Muscle of back (tissue), 11 donors: Measurements from ENCODE around the gene ITGB8. TPM values are rescaled to one million over a fixed set of nuclear protein-coding genes. Genes with fewer than 3 reads are reported as not detected.
"Not testable (repeated sequence)": the region's sequence is repeated elsewhere in the genome, so short reads cannot be mapped to it uniquely, and the experiment has no call there.

Source experiments
- DNase-seq, 3 donors: peaks; one replicate each; pipeline versions ENCODE4 v3.0.0 to v3.0.0-alpha.2; 2013
- polyA plus RNA-seq, 10 donors: library from polyadenylated mRNA; unstranded; fragments of 120-200 nt; gene quantifications; one replicate each; pipeline ENCODE4 v1.2.1, GENCODE V29; 2013; ENCODE audit not compliant: insufficient read length in 10 of 10

Gene ITGB8
- polyA plus RNA-seq, 10 donors: 4.5 to 8.5 (median 5.4) TPM

DNA sequence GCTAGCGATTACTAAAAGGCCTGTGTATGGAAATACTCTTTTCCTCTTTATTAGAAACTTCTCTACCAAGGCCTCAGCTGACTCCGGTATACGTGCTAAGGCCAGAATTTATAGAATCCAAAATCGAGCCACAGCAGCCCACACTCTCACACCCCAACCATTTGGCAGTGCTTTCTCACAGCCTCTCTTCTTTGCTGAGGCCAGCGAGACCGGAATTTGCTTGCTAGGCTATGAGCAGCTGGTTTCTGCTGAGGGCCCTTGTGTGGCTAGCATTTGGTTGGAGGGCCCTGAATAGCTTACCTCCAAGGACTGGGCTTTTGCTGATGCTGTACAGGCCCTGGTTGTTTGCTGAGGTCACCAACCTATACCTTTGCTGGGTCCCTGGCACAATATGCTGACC, 46.1 kb downstream of the ITGB8 start:
- no peak for DNase-seq

DNA sequence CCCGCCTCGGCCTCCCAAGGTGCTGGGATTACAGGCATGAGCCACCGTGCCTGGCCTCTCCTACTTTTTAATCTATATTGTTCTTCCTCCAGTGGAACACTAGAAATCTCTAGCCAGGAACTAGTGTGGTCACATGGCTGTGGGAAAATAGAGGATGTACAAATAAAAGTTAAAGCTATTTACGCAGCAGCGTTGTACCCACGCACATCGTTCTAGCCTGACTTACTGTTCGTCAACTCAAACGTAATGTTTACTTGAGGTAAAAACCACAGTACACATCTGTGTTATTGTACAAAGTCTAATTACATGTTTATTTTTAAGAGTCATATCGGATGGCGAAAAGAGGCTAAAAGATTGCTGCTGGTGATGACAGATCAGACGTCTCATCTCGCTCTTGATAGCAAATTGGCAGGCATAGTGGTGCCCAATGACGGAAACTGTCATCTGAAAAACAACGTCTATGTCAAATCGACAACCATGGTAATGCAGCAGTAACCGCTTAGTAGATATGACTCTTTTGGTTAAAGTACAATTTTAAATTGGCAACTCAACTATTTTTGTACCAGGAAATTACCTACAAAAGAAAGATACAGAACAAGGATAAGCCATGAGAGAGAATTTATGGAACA, 50.8 kb downstream of the ITGB8 start:
- no peak for DNase-seq

DNA sequence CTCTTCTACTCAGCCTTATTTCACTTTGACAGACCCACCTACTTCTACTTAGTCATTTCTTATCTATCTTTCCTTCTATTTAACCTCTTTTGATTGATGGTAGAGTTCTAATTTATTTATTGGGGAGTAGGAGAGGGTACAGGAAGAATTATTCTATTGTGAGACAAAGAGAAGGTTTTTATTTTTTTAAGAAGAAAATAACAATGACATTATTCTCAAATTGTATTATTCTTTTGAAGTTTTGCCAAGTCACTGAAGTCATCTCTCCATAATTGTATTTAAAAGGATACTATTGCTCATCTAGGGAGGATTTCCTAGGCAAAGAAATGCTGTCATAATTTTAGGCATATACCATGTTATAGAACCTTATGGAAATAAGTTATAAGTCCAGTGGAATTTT, 52.7 kb downstream of the ITGB8 start:
- DNase-seq: no peak

DNA sequence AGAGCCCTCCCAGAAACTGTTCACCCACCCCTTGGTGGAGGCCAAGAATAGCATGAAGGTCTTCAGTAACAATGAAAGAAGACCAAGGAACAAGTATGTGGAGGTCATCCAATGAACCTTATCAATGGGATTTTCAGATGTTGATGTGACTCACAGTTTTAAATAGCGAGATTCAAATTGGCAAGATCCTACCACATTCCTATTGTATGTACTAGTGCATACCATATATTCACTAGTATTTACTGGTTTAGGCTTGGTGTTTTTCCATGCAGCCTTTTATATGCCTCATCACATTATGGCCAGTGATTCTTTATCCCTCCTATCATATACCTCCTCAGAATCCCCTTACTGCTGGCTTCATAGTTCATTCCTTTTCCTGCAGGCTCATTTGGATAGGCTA, 54.4 kb downstream of the ITGB8 start:
- peak; percentile 30 to 81 (median 66) for DNase-seq

DNA sequence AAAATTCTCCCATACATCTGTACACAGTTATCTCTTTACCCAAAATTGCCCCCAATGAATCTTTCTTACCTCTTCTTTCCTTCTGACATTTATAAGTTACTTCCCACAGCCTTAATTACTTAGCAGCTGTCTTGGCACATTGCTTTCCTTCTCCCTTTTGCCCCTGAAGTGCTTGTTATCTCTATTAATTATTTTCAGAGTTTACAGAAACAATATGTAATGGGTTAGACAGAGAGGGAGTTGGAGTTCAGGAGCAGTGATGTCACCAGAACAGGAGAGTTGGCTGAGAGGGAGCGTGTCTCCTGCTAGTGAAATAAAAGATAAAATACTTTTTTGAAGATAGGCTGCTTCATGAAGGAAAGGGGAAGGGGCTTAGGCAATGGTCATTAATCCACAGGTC, 57.4 kb downstream of the ITGB8 start:
- peak in 2 of 3 donors; percentile 30 to 55 for DNase-seq

DNA sequence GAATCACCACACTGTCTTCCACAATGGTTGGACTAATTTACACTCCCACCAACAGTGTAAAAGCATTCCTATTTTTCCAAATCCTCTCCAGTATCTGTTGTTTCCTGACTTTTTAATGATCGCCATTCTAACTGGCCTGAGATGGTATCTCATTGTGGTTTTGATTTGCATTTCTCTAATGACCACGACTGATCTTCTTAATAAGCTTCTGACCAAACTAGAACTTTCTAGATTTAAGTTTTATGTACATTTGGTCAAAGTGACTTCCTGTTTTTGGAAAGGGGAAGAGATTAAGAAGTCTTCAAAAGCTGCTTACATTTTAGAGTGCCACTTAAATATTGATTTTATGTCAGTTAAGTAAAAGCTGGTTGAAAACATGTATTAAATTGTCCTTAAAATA, 58.5 kb downstream of the ITGB8 start:
- DNase-seq: not testable (repeated sequence)

DNA sequence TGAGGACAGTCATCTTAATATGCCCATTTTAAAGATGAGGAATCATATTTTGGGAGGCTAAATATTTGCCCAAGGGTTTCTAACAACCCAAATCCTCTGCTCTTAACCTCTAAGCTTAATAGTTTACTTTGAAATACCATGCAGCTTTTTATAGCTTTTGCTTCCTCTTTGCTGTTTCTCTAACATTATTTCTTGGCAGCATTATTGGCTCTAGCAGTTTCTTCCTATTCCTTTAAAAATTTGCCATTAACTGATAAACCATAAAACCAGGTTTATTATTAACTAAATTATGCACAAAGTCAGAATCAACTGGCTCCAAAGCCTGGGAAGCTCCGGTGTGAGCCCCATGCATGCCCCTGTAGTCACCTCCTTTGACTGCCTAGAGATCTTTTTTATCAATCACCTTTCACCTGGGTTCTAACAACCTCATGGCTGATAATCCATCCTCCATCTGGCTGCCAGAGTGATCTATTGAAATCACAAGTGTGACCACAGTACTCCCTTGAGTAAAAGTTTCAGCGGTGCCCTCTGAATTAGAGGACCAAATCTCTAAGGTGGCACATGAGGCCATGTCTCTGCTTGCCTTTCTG, 62.4 kb downstream of the ITGB8 start:
- no peak for DNase-seq

DNA sequence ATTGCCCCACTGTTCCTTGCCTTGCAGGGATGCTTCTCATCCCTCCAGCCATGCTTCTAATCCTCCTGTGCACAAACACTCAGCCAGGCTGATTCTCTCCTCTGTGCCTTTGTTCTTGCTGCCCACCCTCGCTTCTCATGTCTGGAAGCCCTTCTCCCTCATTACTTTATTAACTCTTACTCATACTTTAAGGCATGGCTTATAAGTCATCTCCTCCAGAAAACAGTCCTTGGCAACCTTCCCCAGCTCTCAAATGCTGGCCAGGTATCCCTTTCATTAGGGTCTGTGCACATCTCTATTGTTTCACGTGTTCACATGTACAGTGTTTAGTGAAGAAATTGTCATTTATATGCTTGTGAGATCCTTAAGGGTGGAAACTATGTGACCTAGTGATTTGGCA, 62.9 kb downstream of the ITGB8 start:
- no peak for DNase-seq

DNA sequence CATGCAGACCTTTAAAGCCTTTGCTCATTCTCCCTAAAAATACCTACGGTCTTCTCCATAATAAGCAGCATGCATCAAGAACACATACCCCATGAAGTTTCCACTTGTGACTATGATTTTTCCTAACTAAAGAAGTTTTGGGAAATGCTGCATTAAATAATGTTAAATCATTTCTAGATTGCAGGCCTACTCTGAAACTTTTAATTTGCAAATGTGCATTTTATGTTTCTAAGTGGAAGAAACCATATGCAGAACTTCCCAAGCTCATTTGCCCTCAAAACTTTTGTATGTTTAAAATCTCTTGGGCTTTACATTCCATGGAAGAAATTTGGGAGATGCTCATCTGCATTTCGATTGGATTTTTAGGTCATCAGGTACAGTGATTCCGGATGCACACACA, 63.6 kb downstream of the ITGB8 start:
- DNase-seq: no peak

DNA sequence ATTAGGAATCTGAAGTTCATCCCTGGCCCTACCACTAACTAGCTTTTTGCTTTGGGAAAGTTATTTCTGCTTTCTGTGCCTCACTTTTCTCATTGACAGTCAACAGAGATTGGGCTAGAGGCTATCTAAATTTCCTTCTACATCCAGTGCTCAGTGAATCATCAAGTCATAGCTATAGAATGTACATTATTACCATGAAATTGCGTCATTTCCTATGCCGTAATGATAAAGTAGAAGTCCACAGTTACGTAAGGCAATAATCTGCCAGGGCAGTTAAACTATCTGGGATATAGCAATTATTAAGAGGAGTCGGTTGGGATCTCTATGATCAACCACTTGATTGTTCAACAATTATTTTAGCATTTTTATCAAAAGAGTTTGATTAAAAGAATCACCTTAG, 64.4 kb downstream of the ITGB8 start:
- no peak for DNase-seq

DNA sequence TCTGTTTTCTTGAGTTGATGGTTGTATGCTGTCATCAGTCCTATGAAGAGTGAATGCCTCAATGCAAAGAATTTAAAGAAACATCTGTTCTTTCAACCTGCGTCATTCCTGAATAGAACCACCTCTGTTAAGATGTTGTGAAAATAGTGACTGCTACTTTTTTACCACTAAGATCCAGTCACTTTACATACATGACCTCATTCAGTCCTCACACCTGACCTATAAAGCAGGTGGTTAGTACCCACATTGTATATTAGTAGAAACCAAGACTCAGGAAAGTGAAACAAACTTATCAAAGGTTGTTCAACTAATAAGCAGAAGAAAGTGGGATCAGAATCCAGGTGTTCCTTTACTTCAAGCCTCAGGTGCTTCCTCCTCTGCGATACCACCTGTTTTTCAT, 64.8 kb downstream of the ITGB8 start:
- no peak for DNase-seq

DNA sequence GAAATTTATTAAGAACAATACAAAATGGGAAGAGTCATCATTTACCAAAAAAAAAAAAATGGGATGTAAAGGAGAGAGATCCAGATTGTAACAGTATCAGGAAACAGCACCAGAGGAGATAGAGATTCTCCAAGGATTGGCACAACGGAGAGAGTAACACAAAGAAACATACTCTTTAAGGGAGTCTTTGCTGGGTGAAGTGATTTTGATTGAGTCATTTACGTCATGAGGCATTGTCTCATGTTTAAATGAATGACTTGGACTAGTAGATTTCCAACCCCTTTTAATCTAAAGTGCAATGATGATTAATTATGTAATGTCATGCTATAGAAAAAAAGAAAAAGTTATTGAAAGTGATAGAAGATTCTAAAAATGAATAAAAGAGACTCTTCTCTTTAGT, 68.8 kb downstream of the ITGB8 start:
- no peak for DNase-seq

DNA sequence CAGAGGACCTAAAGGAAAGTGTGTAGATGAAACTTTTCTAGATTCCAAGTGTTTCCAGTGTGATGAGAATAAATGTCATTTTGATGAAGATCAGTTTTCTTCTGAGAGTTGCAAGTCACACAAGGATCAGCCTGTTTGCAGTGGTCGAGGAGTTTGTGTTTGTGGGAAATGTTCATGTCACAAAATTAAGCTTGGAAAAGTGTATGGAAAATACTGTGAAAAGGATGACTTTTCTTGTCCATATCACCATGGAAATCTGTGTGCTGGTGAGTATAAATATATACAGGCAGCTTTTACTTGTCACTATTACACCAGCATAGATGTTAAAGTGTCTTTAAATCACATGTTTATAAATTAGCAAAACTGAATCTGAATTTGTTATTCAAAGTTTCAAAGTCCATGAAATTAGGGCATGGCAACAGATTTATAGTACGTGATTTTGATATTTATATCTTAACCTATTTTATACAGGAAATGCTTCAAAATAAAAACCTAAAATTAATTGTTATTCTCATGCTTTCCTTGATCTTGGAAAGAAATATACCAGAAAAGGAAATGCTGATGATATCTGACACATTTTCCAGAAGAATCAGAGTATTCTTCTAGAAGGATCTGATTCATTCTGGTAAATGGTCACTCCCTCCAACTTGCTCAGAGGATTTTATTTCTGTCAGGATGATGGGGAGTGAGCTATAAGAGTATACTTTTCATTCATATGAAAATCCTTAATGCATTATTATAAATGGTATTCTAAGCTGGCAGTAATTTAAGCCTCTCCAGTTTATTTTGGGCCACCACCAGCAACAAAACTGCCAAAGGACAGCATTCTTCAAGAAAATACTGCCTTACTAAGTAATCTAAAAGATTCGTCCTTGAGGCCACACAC, 71.4 kb downstream of the ITGB8 start:
- DNase-seq: peak in 2 of 3 donors; percentile 24 to 55

DNA sequence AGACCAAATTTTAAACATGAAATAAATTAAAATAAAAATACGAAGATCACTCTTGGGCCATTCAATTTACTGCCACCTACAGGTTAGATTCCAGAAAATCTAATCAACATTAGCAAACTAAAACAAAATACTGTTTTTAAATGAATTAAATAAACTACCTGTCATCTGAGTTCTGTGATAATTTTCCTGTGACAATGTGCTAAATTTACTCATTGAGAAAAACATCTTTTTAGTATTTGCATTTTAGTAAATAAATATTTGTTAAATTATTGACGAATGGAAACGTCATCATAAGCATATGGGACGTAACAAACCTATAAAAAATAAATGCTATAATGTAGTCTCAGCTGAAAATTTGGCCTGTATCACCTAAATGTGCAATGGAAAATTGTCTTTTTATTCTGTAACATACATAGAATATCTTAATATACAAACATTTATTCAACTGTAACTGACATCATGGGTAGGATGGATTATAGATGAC, 72.1 kb downstream of the ITGB8 start:
- no peak for DNase-seq

DNA sequence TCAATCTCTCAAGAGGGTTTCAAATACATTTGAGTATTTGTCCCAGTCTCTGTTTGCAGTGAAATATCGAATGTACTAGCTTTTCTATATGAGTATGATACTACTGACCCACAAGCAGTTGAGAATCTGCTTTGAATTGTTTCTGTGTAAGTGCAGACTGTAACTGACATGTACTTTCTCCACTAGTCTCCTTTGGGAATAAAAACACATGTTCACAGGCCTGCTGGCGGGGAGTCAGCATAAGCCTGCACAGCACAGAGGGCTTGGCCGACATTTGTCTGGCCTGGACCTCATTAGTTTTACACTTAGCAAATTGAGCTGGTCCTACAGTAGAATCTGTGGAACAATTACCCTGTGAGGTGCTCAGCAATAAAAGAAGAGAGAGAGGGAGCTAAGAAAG, 72.6 kb downstream of the ITGB8 start:
- peak; percentile 66 to 91 (median 82) for DNase-seq

DNA sequence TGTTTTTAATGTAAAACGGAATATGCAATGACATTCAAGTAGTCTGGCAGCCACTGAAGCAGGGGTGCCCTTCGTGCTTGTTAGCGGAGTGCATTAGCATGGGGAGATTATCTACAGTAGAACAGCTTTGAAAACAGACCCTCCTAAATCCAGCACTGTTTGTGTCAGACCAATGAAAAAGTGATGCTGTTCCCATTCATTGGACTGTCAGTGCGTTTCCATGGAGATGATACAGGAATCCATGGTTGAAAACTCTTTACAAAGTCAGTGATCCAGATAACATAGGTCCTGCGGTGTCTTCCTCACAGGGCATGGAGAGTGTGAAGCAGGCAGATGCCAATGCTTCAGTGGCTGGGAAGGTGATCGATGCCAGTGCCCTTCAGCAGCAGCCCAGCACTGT, 73.6 kb downstream of the ITGB8 start:
- no peak for DNase-seq

DNA sequence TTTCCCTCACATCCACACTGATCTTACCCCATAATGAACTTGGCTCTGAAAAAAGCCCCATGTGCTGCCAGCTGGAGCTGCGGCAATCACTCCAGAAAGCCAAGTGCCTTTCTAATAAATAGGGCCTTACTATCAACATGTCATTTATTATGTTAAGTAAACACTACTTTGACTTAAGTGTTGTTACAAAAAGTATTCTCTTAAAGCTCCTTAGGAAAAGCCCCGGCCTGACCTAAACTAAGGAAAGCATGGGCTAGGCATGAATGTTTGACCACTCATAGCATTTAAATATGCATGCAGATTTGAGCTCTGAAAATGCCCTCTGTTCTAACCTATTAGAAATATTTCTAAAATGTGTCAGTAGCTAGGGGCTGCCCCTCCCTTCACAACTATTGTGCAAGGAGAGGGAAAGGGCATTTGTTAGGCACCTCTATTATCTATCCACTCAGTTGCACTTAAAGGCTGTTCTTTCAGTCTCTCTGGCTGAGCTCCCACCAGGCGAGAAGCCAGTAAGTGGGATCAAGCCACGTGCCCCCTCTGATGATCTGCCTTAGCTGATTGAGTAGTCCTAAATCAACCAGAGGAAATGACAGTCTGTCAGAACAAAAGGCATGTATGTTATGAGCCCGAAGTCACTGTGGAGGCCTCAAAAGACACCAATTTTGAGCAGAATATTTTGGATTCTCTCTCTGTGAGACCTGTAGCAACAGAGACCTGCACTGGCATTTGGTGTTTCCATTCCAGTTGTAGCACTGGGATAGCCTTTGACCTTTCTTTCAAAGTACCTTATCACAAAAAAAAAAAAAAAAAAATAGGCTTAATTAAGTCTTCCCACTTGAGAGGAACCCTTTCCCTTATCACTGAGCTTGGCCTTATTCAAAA, 77.1 kb downstream of the ITGB8 start:
- no peak for DNase-seq

DNA sequence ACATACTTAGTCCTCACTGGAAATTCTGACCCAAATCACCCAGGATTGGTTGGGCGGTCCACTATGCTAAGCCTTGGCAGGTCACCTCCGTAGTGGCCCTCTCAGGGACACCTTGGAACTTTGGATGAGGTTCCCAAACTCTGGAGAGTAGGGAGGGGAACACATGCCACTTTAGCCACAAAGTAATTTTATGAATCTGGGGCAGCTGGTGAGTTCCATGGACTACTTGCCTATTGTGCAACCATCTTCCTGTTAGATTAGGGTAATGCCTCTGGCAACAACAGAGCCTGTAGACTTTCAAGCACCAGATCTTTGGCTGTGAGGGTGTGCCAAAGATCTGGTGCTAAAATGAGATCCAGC, 77.7 kb downstream of the ITGB8 start:
- DNase-seq: no peak

DNA sequence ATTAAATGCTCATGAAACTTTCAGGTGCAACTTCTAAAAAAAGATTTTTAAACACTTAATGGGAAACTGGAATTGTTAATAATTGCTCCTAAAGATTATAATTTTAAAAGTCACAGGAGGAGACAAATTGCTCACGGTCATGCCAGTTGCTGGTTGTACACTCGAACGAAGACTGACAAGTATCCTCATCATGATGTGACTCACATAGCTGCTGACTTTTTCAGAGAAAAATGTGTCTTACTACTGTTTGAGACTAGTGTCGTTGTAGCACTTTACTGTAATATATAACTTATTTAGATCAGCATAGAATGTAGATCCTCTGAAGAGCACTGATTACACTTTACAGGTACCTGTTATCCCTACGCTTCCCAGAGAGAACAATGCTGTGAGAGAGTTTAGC, 79.3 kb downstream of the ITGB8 start:
- no peak for DNase-seq

DNA sequence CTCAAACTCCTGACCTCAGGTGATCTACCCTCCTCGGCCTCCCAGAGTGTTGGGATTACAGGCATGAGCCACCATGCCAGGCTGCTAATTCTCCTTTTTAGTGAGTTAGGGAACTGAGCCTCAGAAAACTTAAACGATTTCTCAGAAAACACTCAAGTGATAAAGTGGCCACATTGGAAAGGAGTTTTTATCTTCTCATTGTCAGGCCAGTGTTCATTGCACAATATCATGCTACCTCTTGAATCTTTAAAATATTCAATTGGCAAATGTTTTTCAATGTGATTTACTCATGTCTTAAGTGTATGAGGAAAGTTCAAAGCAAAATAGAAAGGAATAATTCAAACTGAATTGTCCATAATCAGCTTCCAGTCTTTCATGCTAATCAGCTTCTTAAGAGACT, 80.7 kb downstream of the ITGB8 start:
- DNase-seq: no peak

DNA sequence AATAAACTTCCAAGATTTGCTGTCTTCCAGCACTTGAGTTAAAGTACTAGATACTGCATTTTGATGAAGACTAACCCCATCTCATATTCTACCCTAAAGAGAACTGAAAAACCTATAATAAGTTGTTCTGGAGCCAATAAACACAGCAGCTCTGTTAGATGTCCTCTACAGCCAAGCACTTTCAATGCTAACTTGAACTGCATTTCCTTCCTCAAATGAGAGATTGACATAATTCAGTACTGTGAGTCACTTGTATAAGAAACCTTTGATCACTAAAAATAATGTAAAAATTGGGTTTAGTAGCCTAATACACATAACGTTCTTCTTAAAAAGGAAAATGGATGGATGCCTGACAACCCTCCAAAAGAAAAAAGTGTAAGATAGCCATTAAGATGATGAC, 81.3 kb downstream of the ITGB8 start:
- DNase-seq: no peak

DNA sequence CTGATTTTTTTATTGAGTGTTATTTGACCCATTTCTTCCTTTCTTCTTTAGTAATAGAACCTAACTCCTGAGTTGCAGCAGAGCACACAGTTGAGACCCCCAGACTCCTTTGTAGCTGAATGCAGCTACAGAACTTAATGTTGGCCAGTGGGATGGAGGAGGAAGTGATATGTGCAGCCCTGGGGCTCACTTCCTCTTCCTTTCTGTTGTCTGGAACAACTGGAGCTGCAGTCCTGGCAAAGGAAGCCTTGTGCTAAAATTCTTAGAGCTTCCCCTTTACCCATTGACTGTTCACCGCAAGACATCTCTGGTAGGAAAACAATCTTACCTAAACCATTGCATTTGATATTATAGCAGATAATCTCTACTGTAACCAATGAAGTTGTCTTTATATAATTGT, 86.6 kb downstream of the ITGB8 start:
- no peak for DNase-seq
